Measurements from ENCODE around the gene CDK17.
"Not testable (repeated sequence)": the region's sequence is repeated elsewhere in the genome, so short reads cannot be mapped to it uniquely, and the experiment has no call there.

Gene CDK17

DNA sequence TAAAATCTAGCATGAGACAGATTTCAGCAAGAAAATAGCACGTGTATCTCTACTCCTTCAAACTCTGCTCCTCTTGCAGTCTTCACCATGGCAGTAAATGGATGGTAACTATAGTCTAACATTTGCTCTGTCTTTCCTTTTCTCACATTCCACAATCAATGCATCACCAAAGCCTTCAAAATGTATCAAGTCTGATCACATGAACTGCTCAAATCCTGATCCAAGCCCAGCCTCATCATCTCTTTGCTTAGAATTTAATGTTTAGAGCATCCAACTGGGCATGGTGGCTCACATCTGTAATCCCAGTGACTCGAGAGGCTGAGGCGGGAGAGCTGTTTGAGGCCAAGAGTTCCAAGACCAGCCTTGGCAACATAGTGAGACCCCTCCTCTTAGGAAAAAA lies 45.9 kb downstream of the CDK17 start:
- no peak for DNase-seq (ENCODE audit: low read depth)

- DNase-seq (ENCODE audit: low read depth): no peak
Measured at GRCh38 chr12:96352161-96352835, 47.9 kb downstream of the CDK17 start.

DNA sequence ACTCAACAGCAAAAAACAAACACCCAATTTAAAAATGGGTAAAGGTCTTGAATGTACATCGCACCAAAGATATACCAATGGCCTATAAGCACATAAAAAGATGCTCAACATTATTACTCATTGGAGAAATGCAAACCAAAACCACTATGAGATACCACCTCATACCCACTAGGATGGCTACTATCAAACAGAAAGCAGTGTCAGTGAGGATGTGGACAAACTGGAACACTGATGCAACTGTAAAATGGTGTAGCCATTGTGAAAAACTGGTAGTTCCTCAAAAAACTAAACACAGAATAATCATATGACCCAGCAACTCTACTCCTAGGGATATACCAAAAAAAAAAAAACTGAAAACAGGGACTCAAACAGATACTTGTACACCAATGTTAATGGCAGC lies 49.3 kb downstream of the CDK17 start:
- no peak for DNase-seq (ENCODE audit: low read depth)

GRCh38 chr12:96347130-96347699 lies 53.0 kb downstream of the CDK17 start:
- DNase-seq (ENCODE audit: low read depth): no peak

DNA sequence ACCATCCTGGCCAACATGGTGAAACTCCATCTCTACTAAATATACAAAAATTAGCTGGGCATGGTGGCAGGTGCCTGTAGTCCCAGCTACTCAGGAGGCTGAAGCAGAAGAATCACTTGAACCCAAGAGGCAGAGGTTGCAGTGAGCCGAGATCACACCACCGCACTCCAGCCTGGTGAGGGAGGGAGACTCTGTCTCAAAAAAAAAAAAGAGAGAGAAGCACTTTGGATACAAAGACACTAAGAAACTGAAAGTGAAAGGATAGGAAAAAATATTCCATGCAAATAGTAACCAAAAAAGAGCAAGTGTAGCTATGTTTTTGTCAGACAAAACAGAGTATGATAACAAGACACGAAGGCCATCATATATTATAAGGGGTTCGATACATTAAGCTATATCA lies 53.5 kb downstream of the CDK17 start:
- DNase-seq (ENCODE audit: low read depth): not testable (repeated sequence)

- no peak for DNase-seq (ENCODE audit: low read depth)
Measured at GRCh38 chr12:96344124-96344695, 56.0 kb downstream of the CDK17 start.

GRCh38 chr12:96343347-96343954 lies 56.8 kb downstream of the CDK17 start:
- DNase-seq (ENCODE audit: low read depth): no peak

- DNase-seq (ENCODE audit: low read depth): not testable (repeated sequence)
Measured at GRCh38 chr12:96339666-96340065, 60.6 kb downstream of the CDK17 start.

GRCh38 chr12:96338852-96339471 lies 61.3 kb downstream of the CDK17 start:
- no peak for DNase-seq (ENCODE audit: low read depth)

DNA sequence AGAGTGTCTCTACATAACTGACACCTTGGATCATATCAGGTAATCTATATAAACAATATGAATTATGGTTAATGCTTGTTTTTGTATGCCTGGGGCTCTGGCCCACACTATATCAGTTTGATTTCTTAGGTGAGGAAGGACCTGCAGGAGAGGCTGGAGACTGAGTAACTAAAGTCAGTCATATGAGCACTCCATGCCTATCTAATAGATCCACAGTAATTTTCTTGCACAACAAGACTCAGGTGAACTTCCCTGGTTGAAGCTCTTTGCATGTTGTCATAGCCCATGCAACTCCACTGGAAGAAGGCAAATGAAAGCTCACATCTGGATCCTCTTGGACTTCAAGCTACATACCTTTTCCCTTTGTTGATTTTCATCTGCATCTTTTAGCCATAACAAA lies 62.3 kb downstream of the CDK17 start:
- DNase-seq (ENCODE audit: low read depth): no peak

GRCh38 chr12:96336489-96336888 lies 63.8 kb downstream of the CDK17 start:
- no peak for DNase-seq (ENCODE audit: low read depth)

GRCh38 chr12:96335270-96335669 lies 65.0 kb downstream of the CDK17 start:
- no peak for DNase-seq (ENCODE audit: low read depth)

GRCh38 chr12:96334502-96334901 lies 65.7 kb downstream of the CDK17 start:
- no peak for DNase-seq (ENCODE audit: low read depth)

DNA sequence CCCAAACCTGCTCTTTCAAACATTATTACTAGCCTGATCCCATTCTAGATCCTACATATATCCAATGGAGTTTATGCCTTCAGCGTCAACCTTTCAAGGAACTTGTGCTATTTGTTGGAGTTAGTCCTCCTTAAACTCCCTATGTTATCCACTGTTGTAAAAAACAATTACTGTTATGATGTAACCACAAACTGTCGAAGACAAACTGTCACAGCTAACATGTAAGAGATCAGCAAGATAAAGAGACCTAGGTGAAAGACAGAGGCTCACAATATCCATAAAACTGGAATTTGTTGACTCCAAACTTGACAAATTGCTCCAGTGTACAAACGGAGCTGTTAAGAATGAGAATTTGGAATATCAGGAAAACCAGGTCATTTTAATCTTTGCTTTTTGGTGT lies 70.7 kb downstream of the CDK17 start:
- DNase-seq (ENCODE audit: low read depth): no peak

- DNase-seq (ENCODE audit: low read depth): no peak
Measured at GRCh38 chr12:96329018-96329417, 71.2 kb downstream of the CDK17 start.

DNA sequence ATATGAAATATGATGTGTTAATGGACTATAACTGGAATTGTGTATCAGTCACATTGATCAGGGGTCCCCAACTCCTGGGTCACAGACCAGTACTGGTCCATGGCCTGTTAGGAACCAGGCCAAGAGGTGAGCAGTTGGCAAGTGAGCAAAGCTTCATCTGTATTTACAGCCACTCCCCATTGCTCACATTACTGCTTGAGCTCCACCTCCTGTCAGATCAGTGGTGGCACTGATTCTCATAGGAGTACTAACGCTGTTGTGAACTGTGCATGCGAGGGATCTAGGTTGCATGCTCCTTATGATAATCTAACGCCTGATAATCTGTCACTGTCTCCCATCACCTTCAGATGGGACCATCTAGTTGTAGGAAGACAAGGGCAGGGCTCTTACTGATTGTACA lies 72.3 kb downstream of the CDK17 start:
- no peak for DNase-seq (ENCODE audit: low read depth)

- no peak for DNase-seq (ENCODE audit: low read depth)
Measured at GRCh38 chr12:96327346-96327745, 72.9 kb downstream of the CDK17 start.

DNA sequence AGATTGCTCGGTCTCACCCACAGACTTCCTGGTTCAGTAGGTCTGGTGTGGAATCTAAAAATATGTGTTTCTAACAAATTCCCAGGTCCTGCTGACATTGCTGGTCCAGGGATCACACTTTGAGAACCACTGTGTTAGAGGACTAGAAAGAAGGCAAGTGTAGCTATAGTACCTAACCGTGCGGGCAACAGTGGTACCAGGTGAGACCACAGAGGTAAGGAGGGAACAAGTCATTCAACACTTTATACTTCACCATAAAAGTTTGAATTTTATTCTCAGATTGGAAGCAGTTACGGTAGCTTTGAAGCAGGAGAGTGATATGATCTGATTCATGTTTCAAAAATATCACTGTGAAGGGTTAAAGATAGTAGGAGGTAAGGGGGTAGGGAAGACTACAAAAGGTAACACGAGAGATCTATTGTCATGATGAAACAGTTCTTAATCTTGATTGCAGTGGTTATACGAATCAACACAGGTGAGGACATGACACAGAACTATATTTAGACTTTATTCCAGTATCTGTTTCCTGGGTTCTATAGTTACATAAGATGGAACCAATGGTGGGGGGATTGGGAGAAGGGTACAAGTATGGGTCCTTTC lies 73.5 kb downstream of the CDK17 start:
- no peak for DNase-seq (ENCODE audit: low read depth)

DNA sequence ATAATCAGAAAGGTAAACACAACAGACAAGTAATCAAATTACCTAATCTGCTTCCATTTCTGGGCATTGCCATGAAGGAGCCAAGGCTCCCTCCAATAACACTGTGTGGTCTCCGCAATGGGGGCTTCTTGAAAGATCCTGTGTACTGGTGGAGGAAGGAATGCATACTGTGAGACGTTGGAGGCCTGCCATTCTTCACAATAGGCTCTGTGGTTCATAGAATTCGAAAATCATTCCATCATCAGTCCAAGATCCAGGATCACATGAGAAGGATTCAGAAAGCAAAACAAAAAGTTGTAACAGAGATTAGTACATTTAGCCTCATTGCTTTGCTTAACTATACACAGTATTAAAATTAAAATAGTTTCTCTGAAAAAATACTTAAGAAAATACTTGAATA lies 76.3 kb downstream of the CDK17 start:
- no peak for DNase-seq (ENCODE audit: low read depth)

DNA sequence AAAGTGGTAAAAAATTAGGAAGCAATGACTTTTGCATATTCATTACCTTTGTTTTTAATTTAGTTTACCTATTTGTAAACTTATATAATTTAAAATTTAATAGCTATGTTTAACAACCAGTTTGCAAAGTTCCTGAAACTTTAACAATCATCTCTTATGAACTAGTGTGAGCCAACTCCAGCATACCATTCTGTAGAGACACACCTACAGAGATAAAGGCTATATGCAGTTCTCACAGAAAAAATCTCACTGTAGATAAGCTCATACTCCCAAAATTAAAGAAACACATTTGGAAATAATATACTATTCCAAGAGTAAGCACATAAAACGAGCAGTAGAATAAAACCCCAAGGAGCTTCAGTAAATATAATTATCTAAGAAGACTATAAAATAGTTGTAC lies 77.5 kb downstream of the CDK17 start:
- DNase-seq (ENCODE audit: low read depth): no peak

- DNase-seq (ENCODE audit: low read depth): no peak
Measured at GRCh38 chr12:96321941-96322340, 78.3 kb downstream of the CDK17 start.

- not testable (repeated sequence) for DNase-seq (ENCODE audit: low read depth)
Measured at GRCh38 chr12:96317801-96318200, 82.4 kb downstream of the CDK17 start.
